Lower leg skin (tissue), 3 donors: ENCODE results near the gene ZNF524.

ENCODE experiments used
- POLR2A ChIP-seq, 2 donors: fragments of 450-650 bp; IDR thresholded peaks; one replicate each; pipeline ENCODE4 v1.6.1; 2016 to 2017; ENCODE audit warnings: antibody characterized with exemption in 2 of 2, mild to moderate bottlenecking in 1 of 2, moderate library complexity in 1 of 2
- TF ChIP-seq, protein P1 (sequence below), 3 donors: fragments of 450-650 bp; IDR thresholded peaks; one replicate each; pipeline ENCODE4 v1.5.1; 2016; ENCODE audit warnings: antibody characterized with exemption in 3 of 3, mild to moderate bottlenecking in 3 of 3, moderate library complexity in 2 of 3

DNA sequence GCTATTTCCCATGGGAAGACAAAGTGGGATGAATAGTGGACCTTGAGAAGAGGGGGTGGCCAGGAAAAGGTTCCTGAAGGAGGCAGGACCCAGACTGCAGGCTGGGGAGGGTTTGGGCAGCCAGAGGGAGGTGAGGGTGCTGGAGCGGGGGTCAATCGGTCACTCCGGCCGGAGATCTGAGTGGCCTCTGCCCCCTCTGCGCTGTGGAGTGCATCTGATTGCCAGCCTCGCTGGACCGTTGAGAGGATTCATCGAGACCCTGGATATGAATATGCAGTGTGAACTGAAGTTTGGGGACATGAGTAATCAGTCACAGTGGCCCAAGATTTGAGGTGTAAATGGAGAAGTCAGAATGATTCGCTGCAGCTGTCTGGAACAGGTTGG lies 35.2 kb downstream of the ZNF524 start:
- TF ChIP-seq, protein P1, sequence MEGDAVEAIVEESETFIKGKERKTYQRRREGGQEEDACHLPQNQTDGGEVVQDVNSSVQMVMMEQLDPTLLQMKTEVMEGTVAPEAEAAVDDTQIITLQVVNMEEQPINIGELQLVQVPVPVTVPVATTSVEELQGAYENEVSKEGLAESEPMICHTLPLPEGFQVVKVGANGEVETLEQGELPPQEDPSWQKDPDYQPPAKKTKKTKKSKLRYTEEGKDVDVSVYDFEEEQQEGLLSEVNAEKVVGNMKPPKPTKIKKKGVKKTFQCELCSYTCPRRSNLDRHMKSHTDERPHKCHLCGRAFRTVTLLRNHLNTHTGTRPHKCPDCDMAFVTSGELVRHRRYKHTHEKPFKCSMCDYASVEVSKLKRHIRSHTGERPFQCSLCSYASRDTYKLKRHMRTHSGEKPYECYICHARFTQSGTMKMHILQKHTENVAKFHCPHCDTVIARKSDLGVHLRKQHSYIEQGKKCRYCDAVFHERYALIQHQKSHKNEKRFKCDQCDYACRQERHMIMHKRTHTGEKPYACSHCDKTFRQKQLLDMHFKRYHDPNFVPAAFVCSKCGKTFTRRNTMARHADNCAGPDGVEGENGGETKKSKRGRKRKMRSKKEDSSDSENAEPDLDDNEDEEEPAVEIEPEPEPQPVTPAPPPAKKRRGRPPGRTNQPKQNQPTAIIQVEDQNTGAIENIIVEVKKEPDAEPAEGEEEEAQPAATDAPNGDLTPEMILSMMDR (IDR thresholded peaks at IDR 0.05), result no peak
- TF ChIP-seq POLR2A (IDR thresholded peaks at IDR 0.05), result no peak
